Natural killer cell (primary cell): Measurements from ENCODE around the gene GALE. TPM values are rescaled to one million over a fixed set of nuclear protein-coding genes. Genes with fewer than 3 reads are reported as not detected.

Source experiments
- ATAC-seq, 3 donors: fragments of 150-1000 bp in 2 of 3; fragments of 200-7000 bp in 1 of 3; cut with Tn5 transposase; 1 replicate in 1 of 3; 2 replicates in 2 of 3; pipeline ENCODE4 v1.10.0; 2021; ENCODE audit warnings: mild to moderate bottlenecking in 2 of 3, moderate library complexity in 2 of 3
- DNase-seq, 2 donors: peaks; one replicate each; pipeline versions ENCODE4 v3.0.0 to v3.0.0-alpha.2; 2013 to 2021; ENCODE audit warnings: mixed read lengths in 1 of 2
- H3K27ac ChIP-seq: one replicate; pipeline ENCODE4 v1.5.1; 2013; ENCODE audit warnings: mild to moderate bottlenecking, low read length
- H3K27me3 ChIP-seq: one replicate; pipeline ENCODE4 v1.6.1; 2013; ENCODE audit warnings: low read length; ENCODE audit not compliant: control insufficient read depth, insufficient read depth
- H3K36me3 ChIP-seq: one replicate; pipeline ENCODE4 v1.6.1; 2013; ENCODE audit warnings: low read length; ENCODE audit not compliant: control insufficient read depth, insufficient read depth
- H3K4me1 ChIP-seq: one replicate; pipeline ENCODE4 v1.6.1; 2013; ENCODE audit warnings: low read length; ENCODE audit not compliant: control insufficient read depth, insufficient read depth
- H3K4me3 ChIP-seq: one replicate; pipeline ENCODE4 v1.5.1; 2013; ENCODE audit warnings: low read length
- H3K9me3 ChIP-seq: one replicate; pipeline ENCODE4 v1.6.1; 2013; ENCODE audit warnings: low read length; ENCODE audit not compliant: control insufficient read depth, insufficient read depth
- H3K27ac Mint-ChIP-seq, 2 donors: one replicate each; pipeline ENCODE4 v1.8.0; 2022; ENCODE audit warnings: mild to moderate bottlenecking in 2 of 2, mixed read lengths in 2 of 2, moderate library complexity in 1 of 2
- H3K27me3 Mint-ChIP-seq, 2 donors: one replicate each; pipeline ENCODE4 v1.8.0; 2022; ENCODE audit warnings: low read depth in 2 of 2, mixed read lengths in 2 of 2
- H3K36me3 Mint-ChIP-seq: one replicate; pipeline ENCODE4 v1.8.0; 2022; ENCODE audit warnings: mixed read lengths
- H3K4me1 Mint-ChIP-seq, 2 donors: one replicate each; pipeline ENCODE4 v1.8.0; 2022; ENCODE audit warnings: mixed read lengths in 2 of 2
- H3K4me3 Mint-ChIP-seq: one replicate; pipeline ENCODE4 v1.8.0; 2022; ENCODE audit warnings: mild to moderate bottlenecking, moderate library complexity, mixed read lengths
- H3K9me3 Mint-ChIP-seq, 2 donors: one replicate each; pipeline ENCODE4 v1.8.0; 2022; ENCODE audit warnings: mixed read lengths in 2 of 2
- CTCF ChIP-seq: fragments of 200-600 bp; IDR thresholded peaks from one replicate; pipeline ENCODE4 v1.8.0; 2022; ENCODE audit warnings: antibody characterized with exemption
- whole genome bisulfite sequencing: methylation state at CpG from one replicate; pipeline ENCODE4 v1.1.7; 2013; ENCODE audit warnings: missing lambda C conversion rate; ENCODE audit not compliant: insufficient coverage; 5-methylcytosine and 5-hydroxymethylcytosine counted together
- intact Hi-C: fragments of 100-400 bp; cut with micrococcal nuclease; formaldehyde crosslinking; loops from one replicate; pipeline ENCODE4 v1.14.2; 2022
- total RNA-seq, 4 donors: library from RNA; stranded (reverse); fragments of 120-200 nt in 1 of 4; gene quantifications; one replicate each; pipeline versions ENCODE4 v1.2.3 to v1.2.4, GENCODE V29; 2013 to 2022

The GALE gene
- total RNA-seq, 3 donors from 2014 or later (not counting 1 experiment from before 2014, with no cell fraction given) = 12.8 to 20.3 (median 14.6) TPM

- Mint-ChIP-seq H3K27me3 (no peaks in the 10 kb centered on the region), H3K9me3 (no peaks in the 10 kb centered on the region), H3K27ac (peak overlapping the region; percentile 91 to 96), H3K4me1 (peaks cover 16 to 23% of the 10 kb centered on the region in 2 donors), H3K4me3 (peak overlapping the region; percentile 96), H3K36me3 (no peaks in the 10 kb centered on the region)
- no peaks in the 10 kb centered on the region for H3K36me3 ChIP-seq
- DNase-seq (peak in 1 of 2 donors; percentile 52), ATAC-seq (peak; percentile 12 to 41 (median 19))
- WGBS = 63% methylated on average over 22 of the region's 24 CpGs
- no peak for TF ChIP-seq CTCF
- H3K4me3 ChIP-seq = peak overlapping the region; percentile 95
- H3K9me3 ChIP-seq = no peaks in the 10 kb centered on the region
- H3K27ac ChIP-seq = peak overlapping the region; percentile 91
- intact Hi-C loops = loop anchor here (1.0 kb wide), 1 partner anchor 26 kb away; the partner anchor contains the start of gene GALE
- H3K27me3 ChIP-seq = no peaks in the 10 kb centered on the region
- H3K4me1 ChIP-seq = peaks cover 13% of the 10 kb centered on the region
Observed at GRCh38 chr1:23825762-23826522, 25.4 kb upstream of the GALE start.

- Histone ChIP-seq H3K36me3 (no peaks in the 10 kb centered on the region), H3K9me3 (no peaks in the 10 kb centered on the region), H3K4me1 (peaks cover 13% of the 10 kb centered on the region), H3K4me3 (peak within 1 kb of the TSS; percentile 95), H3K27me3 (no peaks in the 10 kb centered on the region), H3K27ac (peak within 1 kb of the TSS; percentile 91)
- intact Hi-C loops = loop anchor here (1.0 kb wide), 1 partner anchor 25 kb away; the partner anchor contains the start of gene GALE
- ATAC-seq (peak; percentile 98 to 99 (median 98)), DNase-seq (peak; percentile 83 to 93)
- Mint-ChIP-seq H3K4me3 (peak within 1 kb of the TSS; percentile 96), H3K9me3 (no peaks in the 10 kb centered on the region), H3K36me3 (no peaks in the 10 kb centered on the region), H3K27ac (peak within 1 kb of the TSS; percentile 91 to 96), H3K4me1 (peaks cover 21 to 23% of the 10 kb centered on the region in 2 donors), H3K27me3 (no peaks in the 10 kb centered on the region)
- no peak for TF ChIP-seq CTCF
- WGBS = 0% methylated on average over 35 of the region's 42 CpGs
Observed at GRCh38 chr1:23825076-23825761, 24.7 kb upstream of the GALE start, which contains the start of gene HMGCL. Gene HMGCL (minus strand): TSS chr1:23825429. CDS start chr1:23825415, 14 bp downstream.

DNA sequence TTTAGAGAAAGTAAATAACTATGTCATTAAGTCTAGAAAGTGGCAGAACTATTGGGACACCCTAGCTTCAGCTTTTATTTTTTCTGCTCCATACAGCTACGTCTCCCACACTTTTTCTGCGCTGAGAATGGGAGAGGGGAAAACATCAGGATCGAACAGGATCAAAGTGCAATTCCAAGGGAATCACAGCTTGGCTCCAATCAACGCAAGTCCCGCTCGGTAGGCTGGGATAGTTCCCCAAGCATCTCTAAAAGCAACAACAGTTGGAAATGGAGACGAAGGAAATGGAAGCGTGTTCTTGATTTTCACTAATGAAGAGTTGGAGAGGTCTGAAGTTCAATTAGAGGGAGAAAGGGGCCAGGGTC lies 24.1 kb upstream of the GALE start:
- intact Hi-C loops = loop anchor here (1.0 kb wide), 1 partner anchor 24 kb away; the partner anchor contains the start of gene GALE
- Mint-ChIP-seq H3K27me3 (no peaks in the 10 kb centered on the region), H3K4me3 (peak overlapping the region; percentile 96), H3K9me3 (no peaks in the 10 kb centered on the region), H3K27ac (peak overlapping the region; percentile 91 to 96), H3K4me1 (peaks cover 22 to 23% of the 10 kb centered on the region in 2 donors), H3K36me3 (no peaks in the 10 kb centered on the region)
- Histone ChIP-seq H3K9me3 (no peaks in the 10 kb centered on the region), H3K4me3 (peak overlapping the region; percentile 95), H3K27ac (peak overlapping the region; percentile 91), H3K36me3 (peaks cover 2% of the 10 kb centered on the region), H3K4me1 (peaks cover 13% of the 10 kb centered on the region), H3K27me3 (no peaks in the 10 kb centered on the region)
- ATAC-seq (peak; percentile 3 to 11 (median 10)), DNase-seq (no peak)
- 18% methylated on average over 8 of the region's 8 CpGs for WGBS
- TF ChIP-seq CTCF = no peak
